Left colon (tissue), 2 donors: ENCODE results near the gene TOR2A. TPM values are rescaled to one million over a fixed set of nuclear protein-coding genes. Genes with fewer than 3 reads are reported as not detected.

ENCODE experiments used
- ATAC-seq: fragments of 200-7000 bp; cut with Tn5 transposase; one replicate; pipeline ENCODE4 v1.9.1; 2020; ENCODE audit warnings: mild to moderate bottlenecking, moderate library complexity
- DNase-seq, 2 donors: peaks; one replicate each; pipeline ENCODE4 v3.0.0-alpha.2; 2020
- intact Hi-C, 2 donors: fragments of 100-400 bp; cut with DNase I in 1 of 2; cut with micrococcal nuclease in 1 of 2; formaldehyde crosslinking; loops; one replicate each; pipeline versions ENCODE4 v1.11.2 to v1.14.0; 2022; cut with DNase I, micrococcal nuclease
- total RNA-seq, 2 donors: library from RNA; stranded (reverse); fragmentation: NEBNext Ultra II Directional; extraction: Animal tissue kit (Norgen Biotek cat#: 25700); gene quantifications; one replicate each; pipeline ENCODE4 v1.2.1, GENCODE V29; 2021
- donor health status: DM: no; HTN: no; CAD: no.
- donor health status: DM: yes; HTN: yes; CAD: no.

Gene TOR2A
- total RNA-seq, 2 donors from 2014 or later, result 32.0 to 32.7 TPM

DNA sequence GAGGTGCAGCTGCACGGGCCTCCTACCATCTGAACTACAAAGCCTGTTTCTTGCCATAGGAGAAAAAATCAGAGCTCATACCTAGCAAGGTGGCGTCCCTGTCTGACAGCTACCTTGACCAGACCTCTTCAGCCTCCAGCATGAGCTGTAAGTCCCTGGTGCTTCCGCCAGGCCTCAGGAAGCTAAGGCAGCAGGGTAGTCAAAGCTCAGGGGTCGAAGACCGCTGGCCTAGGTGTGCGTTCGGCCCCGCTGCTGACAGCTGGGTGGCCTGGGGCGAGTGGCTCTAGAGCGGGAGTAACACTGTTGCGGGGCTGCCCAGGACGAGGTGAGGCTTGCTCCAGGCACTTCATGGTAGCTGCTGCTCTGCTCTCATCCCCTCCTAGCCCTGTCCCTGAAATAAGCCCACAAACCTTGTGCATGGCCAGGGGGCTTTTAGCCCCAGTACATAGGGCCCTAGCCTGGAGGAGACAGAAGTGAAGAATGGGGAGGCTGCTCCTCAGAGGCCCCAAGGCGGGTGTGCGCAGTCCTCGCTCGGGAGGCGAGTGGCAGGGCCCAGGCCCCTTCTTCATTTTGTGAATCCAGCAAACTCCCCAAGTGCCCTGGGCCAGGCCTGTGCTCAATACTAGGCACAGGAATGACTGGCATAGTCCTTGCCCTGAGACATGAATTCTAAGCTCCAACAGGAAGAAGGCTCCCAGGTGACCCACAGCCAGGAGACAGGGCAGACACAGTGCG is 5.4 kb downstream of the TOR2A start:
- ATAC-seq (no peak), DNase-seq (no peak)
- intact Hi-C loops, result loop anchor here (5.0 to 10.0 kb wide), 3 partner anchors 137 to 225 kb away; no protein-coding TSS in a partner anchor

DNA sequence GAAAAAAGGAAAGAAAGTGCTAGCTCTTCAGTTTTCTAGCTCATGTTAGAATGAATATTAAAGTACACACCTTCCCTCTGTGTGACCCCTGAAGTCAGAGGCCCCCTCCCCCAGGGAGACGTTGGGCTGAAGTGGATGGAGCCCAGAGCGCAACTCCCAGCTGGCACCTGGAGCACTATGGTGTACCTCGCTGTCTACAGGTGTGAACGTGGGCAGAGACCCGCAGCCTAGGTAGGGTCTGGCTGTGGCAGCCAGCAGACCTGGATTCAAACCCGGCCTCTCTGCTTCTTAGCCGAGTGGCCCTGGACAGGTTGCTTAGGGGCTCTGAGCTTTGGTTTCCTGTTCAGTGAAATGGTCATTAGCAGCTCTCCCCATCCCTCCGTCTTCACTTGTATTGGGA is 6.3 kb downstream of the TOR2A start:
- intact Hi-C loops, result no loop called here
- ATAC-seq (no peak), DNase-seq (no peak)

DNA sequence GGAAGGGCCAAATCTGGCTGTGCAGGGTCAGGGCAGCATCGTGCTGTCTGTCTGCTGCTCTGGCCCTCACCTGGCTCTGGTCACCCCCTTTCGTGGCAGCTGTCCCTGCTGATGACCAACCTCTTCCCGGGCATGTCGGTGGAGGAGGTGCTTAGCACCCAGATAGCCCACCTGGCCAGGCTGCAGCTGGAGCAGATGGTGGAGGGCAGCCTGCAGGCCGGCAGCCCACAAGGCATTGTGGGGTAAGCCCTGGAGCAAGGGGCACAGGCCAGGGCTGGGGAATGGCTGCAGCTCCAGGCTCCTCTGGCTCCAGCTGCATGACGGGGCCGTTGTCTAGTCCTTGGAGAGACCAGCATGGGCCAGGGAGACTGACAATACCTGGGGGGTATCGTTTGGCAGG is 8.2 kb downstream of the TOR2A start:
- intact Hi-C loops, result no loop called here
- ATAC-seq, result no peak
- DNase-seq, result no peak

DNA sequence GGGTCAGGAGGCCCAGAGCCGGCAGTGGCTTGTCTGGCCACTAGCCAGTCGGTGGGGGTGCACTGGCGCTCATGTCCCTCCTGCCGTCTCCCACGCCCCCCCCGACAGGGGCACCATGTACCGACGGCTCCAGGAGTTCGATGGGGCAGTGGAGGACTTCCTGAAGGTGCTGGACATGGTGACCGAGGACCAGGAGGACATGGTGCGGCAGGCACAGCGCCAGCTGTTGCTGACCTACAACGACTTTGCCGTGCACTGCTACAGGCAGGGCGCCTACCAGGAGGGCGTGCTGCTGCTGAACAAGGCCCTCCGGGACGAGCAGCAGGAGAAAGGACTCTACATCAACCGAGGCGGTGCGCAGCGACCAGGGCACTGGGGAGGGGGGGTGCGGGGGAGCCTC is 11.1 kb downstream of the TOR2A start:
- no peak for DNase-seq

DNA sequence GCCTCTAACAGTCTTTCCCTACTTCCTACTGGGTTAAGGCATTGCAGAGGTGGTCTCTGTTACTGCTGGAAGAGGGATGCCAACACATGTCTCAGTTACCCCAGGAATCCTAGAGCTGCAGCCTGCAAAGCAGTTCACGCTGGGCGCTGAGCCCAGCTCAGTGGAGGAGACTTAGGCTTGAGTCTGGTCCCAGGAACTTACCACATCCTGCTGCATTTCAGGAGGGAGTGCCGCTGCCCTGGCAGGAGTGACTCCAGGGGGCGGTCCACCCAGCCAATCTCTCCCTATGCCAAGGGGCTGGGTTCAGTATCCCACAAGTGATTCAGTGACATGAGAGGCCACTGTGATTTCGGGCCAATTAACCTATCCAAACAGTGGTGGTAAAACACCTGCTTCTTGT is 11.7 kb downstream of the TOR2A start:
- DNase-seq (no peak), ATAC-seq (peak; percentile 47)
- intact Hi-C loops, result no loop called here

More for the DNA sequence above, 11.1 kb downstream of the TOR2A start:
- intact Hi-C loops, result no loop called here
- ATAC-seq, result peak; percentile 54

DNA sequence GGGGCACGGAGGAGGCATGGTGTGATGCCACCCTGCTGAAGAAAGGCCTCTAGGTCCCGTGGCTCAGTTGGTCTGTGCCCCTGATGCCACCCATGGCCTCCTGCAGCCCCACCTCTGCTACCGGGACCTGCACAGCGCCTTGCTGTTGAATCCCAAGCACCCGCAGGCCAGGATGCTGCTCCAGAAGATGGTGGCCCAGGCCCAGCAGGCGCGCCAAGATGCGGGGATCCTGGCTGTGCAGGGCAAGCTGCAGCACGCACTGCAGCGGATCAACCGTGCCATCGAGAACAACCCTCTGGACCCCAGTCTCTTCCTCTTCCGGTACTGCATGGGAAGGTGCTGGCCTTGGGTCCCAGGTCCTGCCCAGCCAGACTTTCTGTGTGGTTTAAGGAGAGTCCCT is 12.1 kb downstream of the TOR2A start:
- intact Hi-C loops, result no loop called here

DNA sequence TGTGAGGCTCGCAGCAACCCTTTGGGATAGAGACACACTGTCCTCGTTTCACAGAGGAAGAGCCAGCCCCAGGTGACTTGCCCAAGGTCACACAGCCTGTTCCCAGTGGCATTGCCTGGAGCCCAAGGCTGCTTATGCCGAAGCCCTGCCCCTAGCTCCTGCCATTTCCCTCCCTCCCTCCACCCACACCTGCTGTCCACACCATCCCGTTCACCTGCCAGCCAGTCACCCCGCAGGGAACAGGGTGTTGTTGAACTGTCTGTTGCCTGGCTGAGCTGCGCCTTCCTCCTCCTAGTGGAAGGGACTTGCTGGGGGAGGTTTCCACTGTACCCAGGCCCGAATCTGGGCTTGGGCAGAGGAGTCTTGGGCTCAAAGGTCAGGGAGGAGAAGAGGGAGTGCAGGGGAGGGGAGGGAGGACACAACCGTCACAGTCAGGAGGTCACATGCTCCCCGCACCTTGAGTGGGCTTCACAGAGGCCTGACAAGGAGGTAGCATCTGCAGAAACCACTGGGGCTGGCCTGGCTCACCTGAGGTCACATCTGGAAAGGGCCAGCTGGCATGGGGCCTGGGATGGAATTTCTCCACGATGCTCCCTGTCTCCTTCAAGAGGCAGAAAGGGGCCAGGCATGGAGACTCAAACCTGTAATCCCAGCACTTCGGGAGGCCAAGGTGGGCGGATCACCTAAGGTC is 12.9 kb downstream of the TOR2A start:
- intact Hi-C loops, result no loop called here
- DNase-seq (peak in 1 of 2 donors; percentile 53), ATAC-seq (peak; percentile 61)

More for the DNA sequence above, 12.1 kb downstream of the TOR2A start:
- ATAC-seq, result no peak
- DNase-seq, result no peak

DNA sequence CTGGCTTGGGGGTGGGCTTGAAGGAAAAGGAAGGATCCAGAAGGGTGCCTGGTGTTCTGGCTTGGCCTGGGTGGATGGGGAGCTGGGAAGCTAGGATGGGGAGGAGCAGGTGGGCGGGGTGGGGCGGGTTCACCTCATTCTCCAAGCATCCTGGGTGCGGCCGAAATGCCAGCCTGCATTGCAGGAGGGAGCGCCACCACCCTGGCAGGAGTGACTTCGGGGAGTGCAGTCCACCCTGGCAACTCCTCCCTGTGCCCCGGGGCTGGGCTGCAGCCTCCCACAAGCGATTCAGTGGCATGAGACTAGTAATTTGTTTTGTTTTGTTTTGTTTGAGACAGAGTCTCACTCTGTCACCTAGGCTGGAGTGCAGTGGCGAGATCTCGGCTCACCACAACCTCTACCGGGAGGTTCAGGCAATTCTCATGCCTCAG is 13.7 kb downstream of the TOR2A start:
- intact Hi-C loops, result no loop called here
- peak; percentile 59 to 71 for DNase-seq
- peak; percentile 80 for ATAC-seq

DNA sequence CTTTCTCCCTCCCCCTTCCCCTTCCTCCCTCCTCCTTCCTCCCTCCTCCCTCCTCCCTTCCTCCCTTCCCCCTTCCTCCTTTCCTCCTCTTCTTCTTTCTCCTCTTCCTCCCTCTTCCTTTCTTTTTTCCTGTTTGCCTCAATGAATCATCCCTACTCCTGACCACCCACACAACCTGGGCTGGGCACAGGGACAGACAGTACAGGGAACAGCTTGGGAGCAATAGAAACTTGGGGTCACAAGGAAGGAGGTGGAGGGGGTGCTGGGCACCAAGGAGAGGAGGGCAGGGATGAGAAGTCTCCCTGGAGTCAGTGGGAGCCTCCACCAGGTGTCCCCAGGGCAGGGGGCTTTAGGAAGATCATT is 14.2 kb downstream of the TOR2A start:
- intact Hi-C loops, result no loop called here
- ATAC-seq, result no peak
- no peak for DNase-seq

DNA sequence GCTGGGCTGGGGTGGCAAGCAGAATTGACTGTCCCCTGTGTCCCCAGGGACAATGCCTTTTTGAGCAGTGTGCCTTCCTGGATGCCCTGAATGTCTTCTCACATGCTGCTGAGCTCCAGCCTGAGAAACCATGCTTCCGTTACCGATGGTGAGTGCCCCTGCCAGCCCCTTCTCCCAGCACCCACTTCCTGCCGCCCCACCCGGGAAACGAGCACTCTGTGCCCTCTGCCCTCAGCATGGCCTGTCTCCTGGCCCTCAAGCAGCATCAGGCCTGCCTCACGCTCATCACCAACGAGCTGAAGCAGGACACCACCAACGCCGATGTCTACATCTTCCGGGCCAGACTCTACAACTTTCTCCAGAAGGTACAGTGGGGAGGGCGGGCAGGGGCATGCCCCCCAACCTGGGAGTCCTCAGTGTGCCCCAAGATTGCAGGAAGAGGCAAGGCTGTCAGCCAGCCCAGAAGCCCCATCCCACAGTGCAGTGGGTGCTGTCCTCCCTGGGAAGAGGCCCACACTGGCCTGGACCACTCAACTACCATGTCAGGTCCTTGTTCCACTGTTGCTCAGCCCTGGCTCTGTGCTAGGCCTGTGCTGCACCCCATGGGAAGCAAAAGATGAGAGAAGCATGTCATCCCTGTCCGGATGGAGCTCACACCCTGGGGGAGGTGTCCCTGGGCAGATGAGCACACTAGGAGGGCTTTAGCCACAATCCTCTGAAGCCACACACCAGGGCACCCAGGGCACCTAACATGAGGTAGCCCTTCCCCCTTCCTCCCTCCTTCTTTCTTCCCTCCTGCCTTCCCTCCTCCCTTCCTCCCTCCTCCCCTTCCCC is 14.8 kb downstream of the TOR2A start:
- no peak for ATAC-seq
- intact Hi-C loops, result no loop called here
- DNase-seq, result no peak

DNA sequence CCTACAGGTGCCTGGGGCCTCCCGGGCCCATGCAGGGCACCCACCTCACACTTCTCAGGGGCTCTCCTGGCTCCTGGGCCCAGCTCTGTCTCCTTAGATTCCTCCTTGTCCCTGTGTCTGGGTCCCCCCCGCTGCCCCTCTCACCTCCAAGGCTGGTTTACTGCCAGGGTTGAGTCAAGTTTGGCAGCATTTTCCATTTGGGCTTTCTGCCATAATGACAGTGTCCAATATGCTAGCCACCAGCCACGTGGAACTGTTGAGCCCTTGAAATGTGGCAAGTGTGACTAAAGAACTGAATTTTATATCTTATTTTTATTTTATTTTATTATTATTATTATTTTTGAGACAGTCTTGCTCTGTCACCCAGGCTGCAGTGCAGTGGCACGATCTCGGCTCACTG is 17.3 kb downstream of the TOR2A start:
- no peak for DNase-seq
- intact Hi-C loops, result no loop called here
- no peak for ATAC-seq

DNA sequence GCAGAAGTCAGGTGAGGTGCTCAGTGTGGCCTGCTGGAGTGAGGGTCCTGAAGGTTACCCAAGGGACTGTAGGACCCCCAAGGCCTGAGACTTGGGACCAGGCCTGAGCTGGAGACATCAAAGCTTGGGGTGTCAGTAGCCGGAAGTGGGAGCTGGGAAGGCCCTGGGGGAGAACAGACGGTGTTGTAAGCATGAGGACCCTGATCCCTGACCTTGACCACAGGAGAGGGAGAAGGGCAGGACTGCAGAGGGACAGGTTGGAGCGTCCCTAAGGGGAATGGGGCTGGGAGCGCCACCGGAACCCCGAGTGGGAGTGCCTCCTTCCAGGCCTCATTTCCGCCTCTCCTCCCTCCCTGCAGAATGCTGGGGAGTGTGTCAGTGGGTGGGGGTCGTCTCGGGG is 18.7 kb downstream of the TOR2A start:
- no peak for ATAC-seq
- no peak for DNase-seq
- intact Hi-C loops, result no loop called here

DNA sequence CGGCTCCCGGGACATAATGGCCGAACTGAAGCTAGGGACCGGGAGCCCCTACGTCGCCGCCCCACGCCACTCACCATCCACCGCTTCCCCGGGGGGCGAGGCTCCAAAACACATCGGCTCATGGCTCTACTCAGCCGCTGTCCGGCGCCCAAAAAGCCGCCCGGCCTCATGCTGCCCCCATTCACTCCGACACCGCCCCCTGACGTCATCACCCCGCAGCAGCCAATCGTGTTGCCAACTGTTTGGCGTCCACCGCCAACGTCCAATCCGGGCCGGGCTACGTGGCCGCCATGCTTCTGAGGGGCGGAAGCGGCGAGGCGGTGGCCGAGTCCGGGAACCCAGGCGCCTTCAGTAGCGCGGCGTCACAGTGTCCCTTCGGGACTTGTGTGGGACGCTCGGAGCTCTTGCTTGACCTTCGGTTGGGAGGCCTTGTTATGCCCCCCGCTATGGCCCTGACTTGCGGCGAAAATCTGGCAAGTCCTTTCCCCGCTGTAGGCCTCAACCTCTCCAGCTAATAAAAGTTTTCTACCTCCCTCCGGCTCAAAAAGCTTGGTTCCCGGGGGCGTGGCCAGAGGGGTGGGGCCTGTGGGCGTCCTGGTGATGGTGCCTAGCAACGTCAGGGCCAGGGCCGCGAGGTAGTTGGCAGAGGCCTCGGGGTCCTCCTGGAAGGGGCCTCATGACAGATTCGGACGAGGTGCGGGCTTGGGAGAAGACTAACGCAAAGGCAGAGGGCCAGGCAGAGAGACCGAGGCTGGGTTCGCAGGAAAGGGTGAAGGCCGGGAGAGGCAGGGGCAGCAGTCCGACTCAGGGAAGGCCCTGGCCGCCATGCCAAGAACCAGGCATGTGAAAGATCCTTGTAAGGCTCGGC is 19.4 kb downstream of the TOR2A start, which contains the start of the genes PTRH1 and TTC16:
TSS of gene PTRH1 (minus strand) at position 194 of the 868 bp plus-strand sequence. CDS start at position 170, 24 bp downstream.
TSS of gene TTC16 (plus strand) at position 610 of the 868 bp plus-strand sequence. CDS start at position 677, 67 bp downstream.
- intact Hi-C loops, result no loop called here
- DNase-seq, result peak; percentile 96 to 98
- ATAC-seq, result peak; percentile 97

DNA sequence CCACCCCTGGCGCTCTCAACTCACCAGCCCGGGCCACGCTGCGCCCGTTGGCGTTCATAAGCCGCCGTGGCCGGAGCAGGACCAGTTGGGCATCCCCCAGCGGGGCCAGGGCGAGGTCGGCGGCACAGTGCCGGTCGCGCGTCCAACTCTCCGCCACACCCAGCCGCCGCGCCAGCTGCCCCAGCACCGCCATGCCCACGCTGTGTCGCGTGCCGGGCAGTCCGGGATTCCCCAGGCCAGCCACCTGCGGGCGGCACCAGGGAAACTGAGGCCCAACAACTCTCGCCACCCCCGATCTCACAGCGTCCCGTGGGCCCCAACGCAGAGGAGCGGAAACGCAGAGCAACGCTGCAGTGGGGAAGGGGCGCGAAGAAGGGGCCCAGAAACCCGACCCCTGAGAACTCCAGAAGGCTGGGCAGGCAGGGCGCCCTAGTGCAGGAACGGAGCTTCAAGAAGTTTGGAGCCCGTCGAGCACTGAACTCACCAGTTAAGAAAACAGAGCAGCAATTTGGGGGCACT is 20.1 kb downstream of the TOR2A start:
- peak; percentile 47 to 70 for DNase-seq

DNA sequence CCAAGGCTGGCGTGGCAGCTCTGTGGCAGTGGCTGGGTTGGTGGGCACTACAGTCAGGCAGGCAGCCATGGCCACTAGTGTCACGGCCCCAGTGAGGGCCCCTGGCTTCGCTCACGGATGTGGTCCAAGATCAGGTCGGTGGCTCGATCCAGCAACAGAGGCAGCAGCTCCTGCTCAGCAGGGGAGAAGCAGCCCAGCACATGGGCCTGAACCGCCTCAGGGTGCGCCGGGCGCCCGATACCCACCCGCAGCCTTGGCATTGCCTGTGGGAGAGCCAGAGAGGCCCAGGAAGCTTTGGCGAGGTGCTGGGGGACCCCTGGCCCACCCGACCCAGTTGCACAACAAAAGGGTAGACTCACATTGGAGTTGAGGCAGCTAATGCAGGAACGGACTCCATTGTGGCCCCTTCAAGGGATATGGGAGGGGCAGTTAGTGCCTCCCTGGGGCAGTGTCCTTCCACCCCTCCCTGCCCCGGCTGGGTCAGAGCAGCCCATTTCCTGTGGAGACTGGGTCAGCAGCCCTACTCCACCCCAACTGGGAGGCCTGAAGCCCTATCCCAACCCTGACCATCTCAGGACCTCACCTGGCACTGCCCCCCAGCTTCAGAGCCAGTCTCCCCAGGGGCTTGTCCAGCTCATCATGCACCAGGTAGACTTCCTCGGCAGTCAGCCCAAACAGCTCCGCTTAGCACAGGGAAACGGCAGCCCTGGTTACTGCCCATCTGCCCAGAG is 20.9 kb downstream of the TOR2A start:
- intact Hi-C loops, result no loop called here
- no peak for ATAC-seq
- peak in 1 of 2 donors; percentile 24 for DNase-seq

More for the DNA sequence above, 20.1 kb downstream of the TOR2A start:
- peak; percentile 71 for ATAC-seq
- intact Hi-C loops, result no loop called here

DNA sequence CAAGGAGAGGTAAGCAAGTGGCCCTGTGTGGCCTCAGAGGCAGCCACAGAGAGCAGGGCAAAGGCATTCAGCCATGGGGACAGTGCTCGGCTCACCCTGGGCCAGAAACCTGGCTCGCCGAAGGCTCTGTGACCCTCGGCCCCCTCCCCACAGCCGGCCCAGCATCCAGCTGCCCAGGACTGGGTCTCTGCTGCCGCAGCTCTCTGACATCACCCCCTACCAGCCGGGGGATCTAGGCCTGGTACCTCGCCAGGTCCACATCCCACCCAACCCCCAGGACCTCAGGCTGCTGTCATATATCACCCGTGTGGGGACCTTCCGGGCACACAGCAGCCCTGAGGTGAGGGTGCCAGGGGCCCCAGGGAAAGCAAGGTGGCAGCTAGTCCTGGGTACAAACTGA is 22.2 kb downstream of the TOR2A start:
- no peak for ATAC-seq
- intact Hi-C loops, result no loop called here
- peak in 1 of 2 donors; percentile 21 for DNase-seq

DNA sequence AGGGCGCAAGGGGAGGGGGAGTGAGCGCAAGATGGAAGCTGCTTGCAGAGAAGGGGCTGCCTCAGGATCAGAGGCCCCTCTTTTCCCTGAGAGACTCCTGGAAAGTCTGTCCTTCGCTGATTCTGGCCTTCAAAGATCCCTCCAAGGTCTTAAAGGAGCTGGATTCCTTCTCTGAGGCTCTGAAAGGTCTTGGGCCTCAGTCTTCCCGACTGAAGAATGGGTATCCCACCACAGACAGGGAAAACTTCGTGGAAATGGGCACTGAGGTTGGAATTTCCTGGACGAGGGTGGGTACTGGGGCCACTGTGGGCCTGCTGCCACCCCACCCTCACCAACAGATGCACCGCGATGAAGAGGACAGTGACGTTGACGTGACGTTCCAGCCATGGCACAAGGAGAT is 22.7 kb downstream of the TOR2A start:
- intact Hi-C loops, result no loop called here
- DNase-seq, result peak in 1 of 2 donors; percentile 20
- no peak for ATAC-seq
